ENCODE measurements around the gene EDRF1. TPM values are rescaled to one million over a fixed set of nuclear protein-coding genes. Genes with fewer than 3 reads are reported as not detected.

Gene EDRF1
- total RNA-seq, 2 donors from 2014 or later, result 22.4 to 29.8 TPM

- Histone ChIP-seq H3K27me3 (no peaks in the 10 kb centered on the region), H3K4me1 (peaks cover 27% of the 10 kb centered on the region), H3K4me3 (no peak overlapping the region), H3K27ac (no peak overlapping the region), H3K36me3 (replicated peaks in 1 of 2; ENCODE audit: insufficient read depth in 1 of 2, low read depth in 2 of 2) (no peaks in the 10 kb centered on the region), H3K9me3 (no peaks in the 10 kb centered on the region)
- intact Hi-C loops (cut with DNase I), result no loop called here
- DNase-seq (no peak), ATAC-seq (peak; percentile 18)
- WGBS, 2 donors, result 46 to 55% methylated on average over 19 of the region's 19 CpGs
- no peak for TF ChIP-seq POLR2A (IDR thresholded peaks at IDR 0.05)
- TF ChIP-seq, protein P1, sequence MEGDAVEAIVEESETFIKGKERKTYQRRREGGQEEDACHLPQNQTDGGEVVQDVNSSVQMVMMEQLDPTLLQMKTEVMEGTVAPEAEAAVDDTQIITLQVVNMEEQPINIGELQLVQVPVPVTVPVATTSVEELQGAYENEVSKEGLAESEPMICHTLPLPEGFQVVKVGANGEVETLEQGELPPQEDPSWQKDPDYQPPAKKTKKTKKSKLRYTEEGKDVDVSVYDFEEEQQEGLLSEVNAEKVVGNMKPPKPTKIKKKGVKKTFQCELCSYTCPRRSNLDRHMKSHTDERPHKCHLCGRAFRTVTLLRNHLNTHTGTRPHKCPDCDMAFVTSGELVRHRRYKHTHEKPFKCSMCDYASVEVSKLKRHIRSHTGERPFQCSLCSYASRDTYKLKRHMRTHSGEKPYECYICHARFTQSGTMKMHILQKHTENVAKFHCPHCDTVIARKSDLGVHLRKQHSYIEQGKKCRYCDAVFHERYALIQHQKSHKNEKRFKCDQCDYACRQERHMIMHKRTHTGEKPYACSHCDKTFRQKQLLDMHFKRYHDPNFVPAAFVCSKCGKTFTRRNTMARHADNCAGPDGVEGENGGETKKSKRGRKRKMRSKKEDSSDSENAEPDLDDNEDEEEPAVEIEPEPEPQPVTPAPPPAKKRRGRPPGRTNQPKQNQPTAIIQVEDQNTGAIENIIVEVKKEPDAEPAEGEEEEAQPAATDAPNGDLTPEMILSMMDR (IDR thresholded peaks at IDR 0.05), result no peak
Measured at GRCh38 chr10:125691160-125691981, 28.1 kb upstream of the EDRF1 start.

GRCh38 chr10:125692196-125692595 lies 27.3 kb upstream of the EDRF1 start:
- peaks cover 35% of the 10 kb centered on the region for H3K4me1 ChIP-seq
- H3K27me3 ChIP-seq, result no peaks in the 10 kb centered on the region
- intact Hi-C loops (cut with DNase I), result no loop called here
- ATAC-seq (no peak), DNase-seq (no peak)
- WGBS, 2 donors, result 53 to 85% methylated on average over 3 of the region's 3 CpGs
- H3K27ac ChIP-seq, result no peak overlapping the region
- no peaks in the 10 kb centered on the region for H3K36me3 ChIP-seq (replicated peaks in 1 of 2; ENCODE audit: insufficient read depth in 1 of 2, low read depth in 2 of 2)
- H3K4me3 ChIP-seq, result no peak overlapping the region
- H3K9me3 ChIP-seq, result no peaks in the 10 kb centered on the region
- TF ChIP-seq, protein P1 (IDR thresholded peaks at IDR 0.05), result no peak

DNA sequence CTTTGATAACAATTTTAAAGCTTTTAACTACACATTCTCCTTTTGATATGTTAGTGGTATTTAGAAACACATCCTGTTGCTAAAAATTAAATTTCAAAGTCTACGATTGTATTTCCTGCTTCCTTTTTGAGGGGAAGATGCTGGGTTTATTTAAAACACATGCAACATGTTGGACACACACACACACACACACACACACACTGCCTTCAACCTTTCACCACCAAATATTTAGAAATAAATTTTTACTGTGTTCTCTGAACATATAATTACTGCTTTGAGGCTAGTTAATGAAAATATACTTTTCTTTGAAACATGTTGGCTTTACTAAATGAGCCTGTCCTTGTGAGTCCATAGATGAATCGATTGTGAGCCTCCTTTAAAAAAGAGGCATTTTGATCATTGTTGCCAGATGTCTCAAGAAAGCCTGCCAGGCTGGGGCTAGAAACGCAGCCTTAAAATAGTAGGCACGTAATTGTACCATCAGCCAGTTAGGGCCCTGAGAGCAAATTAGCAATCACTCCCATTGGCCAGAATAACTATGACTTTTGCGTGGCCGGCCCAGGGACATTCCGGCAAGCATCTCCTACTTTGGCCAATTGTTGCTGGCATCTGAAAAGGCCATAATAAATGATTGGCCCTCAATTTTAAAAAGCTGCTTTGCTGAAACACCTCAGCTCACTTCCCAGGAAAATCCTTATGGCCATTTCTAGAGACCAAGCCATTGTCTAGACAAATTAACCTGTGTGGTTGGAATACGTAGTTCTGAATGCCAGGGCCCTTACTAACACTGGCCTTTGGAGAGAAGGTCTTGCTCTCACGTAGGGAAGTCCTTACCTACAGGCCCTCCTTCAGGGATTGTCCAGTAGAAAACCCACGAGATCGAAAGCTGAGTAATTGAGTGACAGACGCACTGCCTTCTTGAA lies 26.6 kb upstream of the EDRF1 start:
- no peaks in the 10 kb centered on the region for H3K27me3 ChIP-seq
- H3K27ac ChIP-seq, result no peak overlapping the region
- H3K36me3 ChIP-seq (replicated peaks in 1 of 2; ENCODE audit: insufficient read depth in 1 of 2, low read depth in 2 of 2), result no peaks in the 10 kb centered on the region
- no peak overlapping the region for H3K4me3 ChIP-seq
- no peak for DNase-seq
- H3K9me3 ChIP-seq, result no peaks in the 10 kb centered on the region
- WGBS, 2 donors, result 86 to 88% methylated on average over 12 of the region's 12 CpGs
- H3K4me1 ChIP-seq, result peaks cover 39% of the 10 kb centered on the region
- no peak for ATAC-seq
- TF ChIP-seq POLR2A (IDR thresholded peaks at IDR 0.05), result no peak
- TF ChIP-seq, protein P1 (IDR thresholded peaks at IDR 0.05), result no peak
- intact Hi-C loops (cut with DNase I), result no loop called here

DNA sequence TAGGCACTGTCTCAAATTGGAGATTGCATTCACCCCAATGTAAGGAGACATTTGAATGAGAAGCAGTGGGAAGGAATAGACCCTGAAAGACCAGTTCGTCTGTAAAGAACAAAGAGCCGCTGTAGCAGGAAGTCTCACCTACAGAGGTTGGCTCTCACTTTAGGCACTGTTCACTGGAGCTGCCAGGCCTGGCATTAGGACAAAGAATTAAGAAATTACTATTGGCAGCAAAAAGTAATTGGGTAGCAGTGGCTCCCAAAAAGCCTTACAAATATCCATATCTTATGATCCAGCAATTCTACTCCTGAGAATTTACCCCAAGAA lies 26.0 kb upstream of the EDRF1 start:
- ATAC-seq (no peak), DNase-seq (no peak)
- no peaks in the 10 kb centered on the region for H3K27me3 ChIP-seq
- H3K36me3 ChIP-seq (replicated peaks in 1 of 2; ENCODE audit: insufficient read depth in 1 of 2, low read depth in 2 of 2), result no peaks in the 10 kb centered on the region
- TF ChIP-seq POLR2A (IDR thresholded peaks at IDR 0.05), result no peak
- TF ChIP-seq, protein P1 (IDR thresholded peaks at IDR 0.05), result no peak
- H3K4me3 ChIP-seq, result no peak overlapping the region
- intact Hi-C loops (cut with DNase I), result no loop called here
- peaks cover 42% of the 10 kb centered on the region for H3K4me1 ChIP-seq
- WGBS, 2 donors, result 66% methylated on average over 2 of the region's 2 CpGs
- H3K9me3 ChIP-seq, result no peaks in the 10 kb centered on the region
- no peak overlapping the region for H3K27ac ChIP-seq
